Caco-2 (cell line): ENCODE data around the gene SSTR1. TPM values are rescaled to one million over a fixed set of nuclear protein-coding genes. Genes with fewer than 3 reads are reported as not detected.

Experiments used
- BruUV-seq: library from RNA; stranded (reverse); fragments of 400-500 nt; replicated peaks from 2 replicates; lab custom pipeline; 2021; lab: Mats Ljungman, UMichigan
- CTCF ChIA-PET: fragments of 300-600 bp; sonication (Branson Sonifier 250); formaldehyde crosslinking; loops from one replicate; lab custom pipeline; 2022; ENCODE audit warnings: antibody characterized with exemption; lab: Charles Lee
- POLR2A ChIA-PET: fragments of 300-600 bp; sonication (Branson Sonifier 250); formaldehyde crosslinking; loops from one replicate; lab custom pipeline; 2022; ENCODE audit warnings: antibody characterized with exemption; lab: Charles Lee
- DNase-seq, 2 experiments: peaks; one replicate each; pipeline versions ENCODE4 v3.0.0 to v3.0.0-alpha.2; 2020 to 2022
- H3K27me3 ChIP-seq: replicated peaks from 2 replicates; pipeline ENCODE4 v1.6.0; 2011; ENCODE audit warnings: low read length; ENCODE audit not compliant: control insufficient read depth, insufficient read depth
- H3K36me3 ChIP-seq: 2 replicates; pipeline ENCODE4 v1.5.1; 2011; ENCODE audit warnings: low read length; ENCODE audit not compliant: control insufficient read depth, insufficient read depth
- H3K4me1 ChIP-seq: fragments of 250-450 bp; sonication (Bioruptor Pico); 2 replicates; pipeline ENCODE4 v1.5.1; 2020; ENCODE audit warnings: mild to moderate bottlenecking
- H3K4me3 ChIP-seq: 2 replicates; pipeline ENCODE4 v1.5.1; 2011; ENCODE audit warnings: low read depth, mild to moderate bottlenecking, control low read depth, low read length
- H3K9me3 ChIP-seq: fragments of 250-450 bp; sonication (Bioruptor Pico); 2 replicates; pipeline ENCODE4 v1.5.1; 2020; ENCODE audit warnings: mild to moderate bottlenecking, moderate library complexity
- H3K27ac Mint-ChIP-seq: one replicate; pipeline ENCODE4 v1.8.0; 2022; ENCODE audit warnings: mixed read lengths; ENCODE audit not compliant: unreplicated experiment
- H3K27me3 Mint-ChIP-seq: one replicate; pipeline ENCODE4 v1.8.0; 2022; ENCODE audit warnings: mixed read lengths; ENCODE audit not compliant: insufficient read depth, unreplicated experiment
- H3K36me3 Mint-ChIP-seq: one replicate; pipeline ENCODE4 v1.8.0; 2022; ENCODE audit warnings: mild to moderate bottlenecking, mixed read lengths; ENCODE audit not compliant: insufficient read depth, unreplicated experiment
- H3K4me1 Mint-ChIP-seq: one replicate; pipeline ENCODE4 v1.8.0; 2022; ENCODE audit warnings: low read depth, mixed read lengths; ENCODE audit not compliant: unreplicated experiment
- H3K4me3 Mint-ChIP-seq: one replicate; pipeline ENCODE4 v1.8.0; 2022; ENCODE audit warnings: mild to moderate bottlenecking, moderate library complexity, mixed read lengths; ENCODE audit not compliant: unreplicated experiment
- H3K9me3 Mint-ChIP-seq: one replicate; pipeline ENCODE4 v1.8.0; 2022; ENCODE audit warnings: mixed read lengths; ENCODE audit not compliant: unreplicated experiment
- intact Hi-C: fragments of 100-400 bp; cut with micrococcal nuclease; formaldehyde crosslinking; loops from one replicate; pipeline ENCODE4 v1.10.0; 2022; ENCODE audit not compliant: unreplicated experiment
- total RNA-seq: library from RNA; stranded (reverse); gene quantifications from 2 replicates; pipeline ENCODE4 v1.2.3, GENCODE V29; 2022
- TF ChIP-seq, protein P1 (sequence below), 2 experiments: fragments of 200-600 bp in 1 of 2; IDR thresholded peaks; 1 replicate in 1 of 2; 2 replicates in 1 of 2; pipeline versions ENCODE4 v1.5.1 to v1.8.0; 2011 to 2022; ENCODE audit warnings: antibody characterized with exemption in 1 of 2, control low read depth in 1 of 2, inconsistent platforms in 1 of 2, low read depth in 1 of 2, low read length in 1 of 2, mild to moderate bottlenecking in 1 of 2, moderate library complexity in 1 of 2; ENCODE audit not compliant: insufficient read depth in 1 of 2, severe bottlenecking in 1 of 2, unreplicated experiment in 1 of 2

The SSTR1 gene
- total RNA-seq, 1 experiment from 2014 or later = 9.6 TPM

DNA sequence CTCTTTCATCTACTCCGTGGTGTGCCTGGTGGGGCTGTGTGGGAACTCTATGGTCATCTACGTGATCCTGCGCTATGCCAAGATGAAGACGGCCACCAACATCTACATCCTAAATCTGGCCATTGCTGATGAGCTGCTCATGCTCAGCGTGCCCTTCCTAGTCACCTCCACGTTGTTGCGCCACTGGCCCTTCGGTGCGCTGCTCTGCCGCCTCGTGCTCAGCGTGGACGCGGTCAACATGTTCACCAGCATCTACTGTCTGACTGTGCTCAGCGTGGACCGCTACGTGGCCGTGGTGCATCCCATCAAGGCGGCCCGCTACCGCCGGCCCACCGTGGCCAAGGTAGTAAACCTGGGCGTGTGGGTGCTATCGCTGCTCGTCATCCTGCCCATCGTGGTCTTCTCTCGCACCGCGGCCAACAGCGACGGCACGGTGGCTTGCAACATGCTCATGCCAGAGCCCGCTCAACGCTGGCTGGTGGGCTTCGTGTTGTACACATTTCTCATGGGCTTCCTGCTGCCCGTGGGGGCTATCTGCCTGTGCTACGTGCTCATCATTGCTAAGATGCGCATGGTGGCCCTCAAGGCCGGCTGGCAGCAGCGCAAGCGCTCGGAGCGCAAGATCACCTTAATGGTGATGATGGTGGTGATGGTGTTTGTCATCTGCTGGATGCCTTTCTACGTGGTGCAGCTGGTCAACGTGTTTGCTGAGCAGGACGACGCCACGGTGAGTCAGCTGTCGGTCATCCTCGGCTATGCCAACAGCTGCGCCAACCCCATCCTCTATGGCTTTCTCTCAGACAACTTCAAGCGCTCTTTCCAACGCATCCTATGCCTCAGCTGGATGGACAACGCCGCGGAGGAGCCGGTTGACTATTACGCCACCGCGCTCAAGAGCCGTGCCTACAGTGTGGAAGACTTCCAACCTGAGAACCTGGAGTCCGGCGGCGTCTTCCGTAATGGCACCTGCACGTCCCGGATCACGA, 2.2 kb downstream of the SSTR1 start:
- intact Hi-C loops = loop anchor here (5.0 kb wide), 2 partner anchors 243 to 963 kb away; no protein-coding TSS in a partner anchor
- H3K27me3 Mint-ChIP-seq = no peaks in the 10 kb centered on the region
- TF ChIP-seq, protein P1, sequence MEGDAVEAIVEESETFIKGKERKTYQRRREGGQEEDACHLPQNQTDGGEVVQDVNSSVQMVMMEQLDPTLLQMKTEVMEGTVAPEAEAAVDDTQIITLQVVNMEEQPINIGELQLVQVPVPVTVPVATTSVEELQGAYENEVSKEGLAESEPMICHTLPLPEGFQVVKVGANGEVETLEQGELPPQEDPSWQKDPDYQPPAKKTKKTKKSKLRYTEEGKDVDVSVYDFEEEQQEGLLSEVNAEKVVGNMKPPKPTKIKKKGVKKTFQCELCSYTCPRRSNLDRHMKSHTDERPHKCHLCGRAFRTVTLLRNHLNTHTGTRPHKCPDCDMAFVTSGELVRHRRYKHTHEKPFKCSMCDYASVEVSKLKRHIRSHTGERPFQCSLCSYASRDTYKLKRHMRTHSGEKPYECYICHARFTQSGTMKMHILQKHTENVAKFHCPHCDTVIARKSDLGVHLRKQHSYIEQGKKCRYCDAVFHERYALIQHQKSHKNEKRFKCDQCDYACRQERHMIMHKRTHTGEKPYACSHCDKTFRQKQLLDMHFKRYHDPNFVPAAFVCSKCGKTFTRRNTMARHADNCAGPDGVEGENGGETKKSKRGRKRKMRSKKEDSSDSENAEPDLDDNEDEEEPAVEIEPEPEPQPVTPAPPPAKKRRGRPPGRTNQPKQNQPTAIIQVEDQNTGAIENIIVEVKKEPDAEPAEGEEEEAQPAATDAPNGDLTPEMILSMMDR (IDR thresholded peaks at IDR 0.05; ENCODE audit: insufficient read depth in 1 of 2, low read depth in 1 of 2, low read length in 1 of 2, severe bottlenecking in 1 of 2, unreplicated experiment in 1 of 2) = no peak
- H3K4me3 ChIP-seq = peak overlapping the region; percentile 49
- POLR2A ChIA-PET = no interaction called here
- H3K9me3 Mint-ChIP-seq = no peaks in the 10 kb centered on the region
- peaks cover 16% of the 10 kb centered on the region for H3K36me3 Mint-ChIP-seq
- no peak for DNase-seq
- H3K27me3 ChIP-seq = no peaks in the 10 kb centered on the region
- no peak overlapping the region for H3K27ac Mint-ChIP-seq
- no peaks in the 10 kb centered on the region; the same call in 1 of the 2 replicates for H3K36me3 ChIP-seq
- no TSS peak for BruUV-seq
- peaks cover 21% of the 10 kb centered on the region for H3K4me1 Mint-ChIP-seq
- H3K4me1 ChIP-seq = peaks cover 16% of the 10 kb centered on the region
- peak overlapping the region; percentile 94 for H3K4me3 Mint-ChIP-seq
- H3K9me3 ChIP-seq = no peaks in the 10 kb centered on the region
- CTCF ChIA-PET = no interaction called here

DNA sequence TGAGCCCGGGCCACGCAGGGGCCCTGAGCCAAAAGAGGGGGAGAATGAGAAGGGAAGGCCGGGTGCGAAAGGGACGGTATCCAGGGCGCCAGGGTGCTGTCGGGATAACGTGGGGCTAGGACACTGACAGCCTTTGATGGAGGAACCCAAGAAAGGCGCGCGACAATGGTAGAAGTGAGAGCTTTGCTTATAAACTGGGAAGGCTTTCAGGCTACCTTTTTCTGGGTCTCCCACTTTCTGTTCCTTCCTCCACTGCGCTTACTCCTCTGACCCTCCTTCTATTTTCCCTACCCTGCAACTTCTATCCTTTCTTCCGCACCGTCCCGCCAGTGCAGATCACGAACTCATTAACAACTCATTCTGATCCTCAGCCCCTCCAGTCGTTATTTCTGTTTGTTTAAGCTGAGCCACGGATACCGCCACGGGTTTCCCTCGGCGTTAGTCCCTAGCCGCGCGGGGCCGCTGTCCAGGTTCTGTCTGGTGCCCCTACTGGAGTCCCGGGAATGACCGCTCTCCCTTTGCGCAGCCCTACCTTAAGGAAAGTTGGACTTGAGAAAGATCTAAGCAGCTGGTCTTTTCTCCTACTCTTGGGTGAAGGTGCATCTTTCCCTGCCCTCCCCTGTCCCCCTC, 3.0 kb downstream of the SSTR1 start:
- intact Hi-C loops = no loop called here
- TF ChIP-seq, protein P1 (IDR thresholded peaks at IDR 0.05; ENCODE audit: insufficient read depth in 1 of 2, low read depth in 1 of 2, low read length in 1 of 2, severe bottlenecking in 1 of 2, unreplicated experiment in 1 of 2) = no peak
- Histone ChIP-seq H3K4me3 (no peak overlapping the region), H3K27me3 (no peaks in the 10 kb centered on the region), H3K9me3 (no peaks in the 10 kb centered on the region), H3K36me3 (no peaks in the 10 kb centered on the region; the same call in 1 of the 2 replicates), H3K4me1 (peaks cover 23% of the 10 kb centered on the region)
- Mint-ChIP-seq H3K27me3 (no peaks in the 10 kb centered on the region), H3K27ac (no peak overlapping the region), H3K9me3 (no peaks in the 10 kb centered on the region), H3K36me3 (peaks cover 16% of the 10 kb centered on the region), H3K4me1 (peaks cover 21% of the 10 kb centered on the region), H3K4me3 (peak overlapping the region; percentile 61)
- ChIA-PET POLR2A (no interaction called here), CTCF (no interaction called here)
- no TSS peak for BruUV-seq
- DNase-seq = no peak

DNA sequence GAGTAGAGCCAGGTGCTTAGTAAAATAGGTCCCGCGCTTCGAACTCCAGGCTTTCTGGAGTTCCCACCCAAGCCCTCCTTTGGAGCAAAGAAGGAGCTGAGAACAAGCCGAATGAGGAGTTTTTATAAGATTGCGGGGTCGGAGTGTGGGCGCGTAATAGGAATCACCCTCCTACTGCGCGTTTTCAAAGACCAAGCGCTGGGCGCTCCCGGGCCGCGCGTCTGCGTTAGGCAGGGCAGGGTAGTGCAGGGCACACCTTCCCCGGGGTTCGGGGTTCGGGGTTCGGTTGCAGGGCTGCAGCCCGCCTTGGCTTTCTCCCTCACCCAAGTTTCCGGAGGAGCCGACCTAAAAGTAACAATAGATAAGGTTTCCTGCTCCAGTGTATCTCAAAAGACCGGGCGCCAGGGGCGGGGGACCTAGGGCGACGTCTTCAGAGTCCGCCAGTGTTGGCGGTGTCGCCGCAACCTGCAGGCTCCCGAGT, 3.6 kb downstream of the SSTR1 start:
- TF ChIP-seq, protein P1 (IDR thresholded peaks at IDR 0.05; ENCODE audit: insufficient read depth in 1 of 2, low read depth in 1 of 2, low read length in 1 of 2, severe bottlenecking in 1 of 2, unreplicated experiment in 1 of 2) = no peak
- no peak overlapping the region for H3K4me3 Mint-ChIP-seq
- no peak for DNase-seq

More for the DNA sequence above, 3.6 kb downstream of the SSTR1 start:
- no peaks in the 10 kb centered on the region for H3K27me3 ChIP-seq
- H3K4me1 ChIP-seq = peaks cover 23% of the 10 kb centered on the region
- no peaks in the 10 kb centered on the region for H3K9me3 ChIP-seq
- ChIA-PET POLR2A (no interaction called here), CTCF (no interaction called here)
- no peak overlapping the region for H3K4me3 ChIP-seq
- H3K27me3 Mint-ChIP-seq = no peaks in the 10 kb centered on the region
- H3K27ac Mint-ChIP-seq = no peak overlapping the region
- no peaks in the 10 kb centered on the region for H3K9me3 Mint-ChIP-seq
- intact Hi-C loops = no loop called here
- peaks cover 16% of the 10 kb centered on the region for H3K36me3 Mint-ChIP-seq
- H3K4me1 Mint-ChIP-seq = peaks cover 21% of the 10 kb centered on the region
- BruUV-seq = no TSS peak
- H3K36me3 ChIP-seq = no peaks in the 10 kb centered on the region; the same call in 1 of the 2 replicates
